NCI-H82 (cell line): ENCODE results near the gene ZEB1.
A peak's percentile ranks its signal among the peaks of the same experiment; 100 is the strongest.
"Not testable (repeated sequence)": the region's sequence is repeated elsewhere in the genome, so short reads cannot be mapped to it uniquely, and the experiment has no call there.

Experiments used
- DNase-seq: peaks from one replicate; lab custom pipeline; 2025; lab: John Stamatoyannopoulos, UW

ZEB1 gene

DNA sequence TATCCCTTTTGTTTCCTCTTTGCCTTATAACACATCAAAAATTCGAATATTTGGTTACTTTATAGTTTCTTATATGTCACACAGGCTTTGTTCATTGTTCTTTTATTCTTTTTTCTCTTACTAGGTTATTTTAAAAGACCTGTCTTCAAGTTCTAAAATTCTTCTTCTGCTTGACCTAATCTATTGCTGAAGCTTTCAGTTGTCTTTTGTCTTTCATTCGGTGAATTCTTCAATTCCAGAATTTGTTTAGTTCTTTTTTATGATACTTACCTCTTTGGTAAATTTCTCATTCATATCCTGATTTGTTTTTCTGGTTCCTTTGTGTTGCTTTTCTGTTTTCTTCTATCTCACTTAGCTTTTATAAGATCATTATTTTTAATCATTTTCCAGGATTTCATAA, 188.4 kb downstream of the ZEB1 start:
- DNase-seq = no peak

GRCh38 chr10:31508234-31508633, 189.2 kb downstream of the ZEB1 start:
- DNase-seq = no peak

GRCh38 chr10:31508882-31509281, 189.9 kb downstream of the ZEB1 start:
- no peak for DNase-seq

- no peak for DNase-seq
Observed at GRCh38 chr10:31509989-31510388, 191.0 kb downstream of the ZEB1 start.

DNA sequence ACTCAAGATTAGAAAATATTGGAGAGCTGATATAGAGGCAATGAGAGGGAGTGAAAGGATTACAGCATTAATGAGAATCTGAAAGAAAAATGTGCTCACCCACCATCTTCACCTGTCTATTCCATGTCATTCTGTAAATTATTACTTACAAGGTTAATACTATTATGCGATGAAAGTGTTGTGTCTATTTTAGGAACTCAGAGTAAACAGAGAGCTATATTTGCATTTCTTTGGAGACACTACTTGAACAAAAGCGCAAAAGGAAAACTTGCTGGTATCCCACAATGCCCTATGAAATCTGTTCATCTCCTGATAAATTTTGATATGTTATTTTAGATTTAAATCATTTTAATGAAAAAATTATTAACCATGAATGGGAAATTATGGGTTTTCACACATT, 196.1 kb downstream of the ZEB1 start:
- no peak for DNase-seq

- no peak for DNase-seq
Observed at GRCh38 chr10:31515819-31516402, 196.9 kb downstream of the ZEB1 start.

GRCh38 chr10:31520986-31521831, 202.2 kb downstream of the ZEB1 start:
- no peak for DNase-seq

GRCh38 chr10:31522820-31523219, 203.8 kb downstream of the ZEB1 start:
- DNase-seq = no peak

GRCh38 chr10:31524460-31524859, 205.4 kb downstream of the ZEB1 start:
- no peak for DNase-seq

DNA sequence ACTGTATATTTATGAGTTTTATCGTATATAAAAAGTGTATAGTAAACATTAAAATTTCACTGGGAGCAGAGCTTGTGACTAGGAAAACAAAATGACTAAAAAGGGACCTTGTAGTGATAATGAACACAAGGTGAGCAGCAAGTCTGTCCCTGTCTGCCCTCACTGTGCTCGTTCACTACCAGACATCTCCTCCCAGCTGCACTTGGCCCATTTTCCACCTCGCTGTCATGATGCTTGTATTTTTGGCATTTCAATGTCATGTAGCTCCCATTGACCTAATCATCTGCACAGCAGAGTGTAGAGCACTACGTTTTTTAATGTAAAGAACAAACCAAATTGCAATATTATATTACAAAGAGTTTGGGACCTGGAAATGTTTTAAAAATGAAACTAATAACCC, 207.2 kb downstream of the ZEB1 start:
- no peak for DNase-seq

DNA sequence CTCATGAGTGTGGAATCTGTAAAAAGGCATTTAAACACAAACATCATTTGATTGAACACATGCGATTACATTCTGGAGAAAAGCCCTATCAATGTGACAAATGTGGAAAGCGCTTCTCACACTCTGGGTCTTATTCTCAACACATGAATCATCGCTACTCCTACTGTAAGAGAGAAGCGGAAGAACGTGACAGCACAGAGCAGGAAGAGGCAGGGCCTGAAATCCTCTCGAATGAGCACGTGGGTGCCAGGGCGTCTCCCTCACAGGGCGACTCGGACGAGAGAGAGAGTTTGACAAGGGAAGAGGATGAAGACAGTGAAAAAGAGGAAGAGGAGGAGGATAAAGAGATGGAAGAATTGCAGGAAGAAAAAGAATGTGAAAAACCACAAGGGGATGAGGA, 207.7 kb downstream of the ZEB1 start:
- no peak for DNase-seq

DNA sequence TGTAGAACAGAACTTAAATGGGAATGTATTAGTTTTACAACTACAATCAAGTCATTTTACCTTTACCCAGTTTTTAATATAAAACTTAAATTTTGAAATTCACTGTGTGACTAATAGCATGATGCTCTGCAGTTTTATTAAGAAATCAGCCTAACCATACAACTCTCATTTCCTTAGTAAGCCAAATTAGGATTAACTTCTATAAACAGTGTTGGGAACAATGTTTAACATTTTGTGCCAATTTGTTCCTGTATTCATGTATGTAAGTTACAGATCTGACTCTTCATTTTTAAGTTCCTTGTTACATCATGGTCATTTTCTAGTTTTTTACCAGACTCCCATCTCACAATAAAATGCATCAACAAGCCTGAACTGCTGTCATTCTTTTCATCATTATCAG, 209.8 kb downstream of the ZEB1 start:
- DNase-seq = no peak

DNA sequence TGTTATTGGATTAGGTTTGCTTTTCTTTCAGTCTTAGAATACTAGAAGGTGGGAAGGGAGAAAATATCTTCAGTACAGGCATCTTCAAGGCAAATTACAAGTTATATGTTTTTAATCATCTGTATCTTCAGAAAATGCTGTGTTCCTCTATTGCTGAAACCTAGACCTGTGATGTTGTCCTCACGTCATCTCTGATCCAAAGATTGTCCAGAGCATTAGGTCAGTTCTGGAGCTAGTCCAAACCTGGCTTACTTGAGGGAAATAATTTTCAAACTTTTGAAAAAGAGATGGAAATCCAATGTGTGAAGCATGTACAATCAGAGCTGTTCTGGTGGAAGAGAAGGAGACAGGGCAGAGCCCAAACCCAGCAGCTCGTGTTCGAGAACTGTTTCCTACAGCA, 217.3 kb downstream of the ZEB1 start:
- no peak for DNase-seq

- DNase-seq = no peak
Observed at GRCh38 chr10:31549896-31550295, 230.9 kb downstream of the ZEB1 start.

DNA sequence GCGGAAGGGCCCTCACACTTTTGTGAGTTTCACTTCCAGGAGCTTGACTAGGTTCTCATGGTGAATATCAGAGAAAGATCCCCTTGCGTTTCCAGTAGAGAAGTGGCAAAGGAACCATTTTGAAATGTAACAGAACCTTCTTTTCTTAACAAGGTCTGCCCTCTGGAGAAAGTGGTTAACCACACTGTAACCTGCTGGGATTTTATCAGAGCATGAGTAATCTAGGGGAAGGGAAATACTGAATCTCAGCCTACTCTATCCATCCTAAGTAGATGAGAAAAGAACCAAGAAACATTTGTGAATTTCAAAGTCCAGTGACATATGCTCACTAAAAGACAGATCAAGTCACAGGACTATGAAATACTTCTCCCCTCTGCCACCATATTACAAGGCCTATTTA, 235.5 kb downstream of the ZEB1 start:
- DNase-seq = no peak

- DNase-seq = no peak
Observed at GRCh38 chr10:31557854-31558253, 238.8 kb downstream of the ZEB1 start.

DNA sequence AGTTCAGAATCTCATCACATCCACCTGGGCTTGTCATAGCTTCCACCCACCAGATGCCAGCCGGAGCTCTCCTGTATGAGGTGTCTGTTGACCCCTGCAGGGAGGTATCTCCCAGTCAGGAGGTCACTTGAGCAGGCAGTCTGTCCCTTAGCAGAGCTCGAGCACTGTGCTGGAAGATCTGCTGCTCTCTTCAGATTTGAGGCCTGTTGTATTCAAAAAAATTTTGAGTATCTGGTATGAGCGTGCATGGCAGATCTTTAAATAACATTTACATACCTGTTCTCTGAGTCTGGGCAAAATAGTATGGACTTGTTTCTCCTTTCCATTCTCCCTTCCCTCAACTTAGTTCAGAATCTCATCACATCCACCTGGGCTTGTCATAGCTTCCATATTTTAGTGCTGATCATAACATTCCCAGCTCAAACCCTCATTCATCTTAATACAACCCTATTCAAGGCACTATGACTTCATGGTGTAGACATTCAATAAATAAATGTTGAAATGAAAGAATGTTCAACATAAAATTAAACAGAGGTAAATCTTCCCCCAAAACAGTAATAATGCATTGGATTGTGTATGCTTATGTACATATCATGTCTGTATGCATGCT, 249.3 kb downstream of the ZEB1 start:
- DNase-seq = not testable (repeated sequence)

DNA sequence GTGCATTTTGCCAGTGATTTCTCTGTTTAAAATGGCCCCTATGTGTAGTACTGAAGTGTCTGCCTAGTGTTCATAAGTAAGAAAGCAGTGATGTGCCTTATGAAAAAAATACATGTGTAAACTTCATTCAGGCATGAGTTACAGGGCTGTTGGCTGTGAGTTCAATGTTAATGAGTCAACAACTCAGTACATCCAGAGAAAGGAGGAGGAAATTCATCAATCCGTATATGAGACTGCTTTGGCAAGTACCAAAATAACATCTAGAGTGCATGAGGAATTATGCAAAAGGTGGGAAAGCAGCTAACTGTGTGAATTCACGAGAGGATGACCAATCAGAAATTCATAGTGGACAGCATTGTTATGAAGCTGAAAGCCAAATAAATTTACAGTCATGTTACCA, 255.6 kb downstream of the ZEB1 start:
- DNase-seq = no peak

- peak; percentile 74 for DNase-seq
Observed at GRCh38 chr10:31578181-31578852, 259.3 kb downstream of the ZEB1 start.

GRCh38 chr10:31578951-31579350, 259.9 kb downstream of the ZEB1 start:
- DNase-seq = no peak
